Endodermal cell (in vitro differentiated cells): ENCODE results near the gene TOMM22. TPM values are rescaled to one million over a fixed set of nuclear protein-coding genes. Genes with fewer than 3 reads are reported as not detected.

Experiments used
- DNase-seq: peaks from one replicate; pipeline ENCODE4 v3.0.0-alpha.2; 2017
- H3K27ac ChIP-seq: 2 replicates; pipeline ENCODE4 v1.5.1; 2013; ENCODE audit warnings: mild to moderate bottlenecking, low read depth, low read length, moderate library complexity
- H3K27me3 ChIP-seq: 2 replicates; pipeline ENCODE4 v1.6.1; 2013; ENCODE audit warnings: mild to moderate bottlenecking, low read length, moderate library complexity; ENCODE audit not compliant: insufficient read depth, control insufficient read depth, poor library complexity, severe bottlenecking
- H3K36me3 ChIP-seq: 2 replicates; pipeline ENCODE4 v1.7.0; 2013; ENCODE audit warnings: mild to moderate bottlenecking, low read length, moderate library complexity; ENCODE audit not compliant: control insufficient read depth, insufficient read depth
- H3K4me1 ChIP-seq: one replicate; pipeline ENCODE4 v1.7.0; 2013; ENCODE audit warnings: low read length; ENCODE audit not compliant: control insufficient read depth, insufficient read depth
- H3K4me3 ChIP-seq: 2 replicates; pipeline ENCODE4 v1.5.1; 2013; ENCODE audit warnings: mild to moderate bottlenecking, low read length, moderate library complexity
- H3K9ac ChIP-seq: 2 replicates; pipeline ENCODE4 v1.6.1; 2013; ENCODE audit warnings: mild to moderate bottlenecking, low read length, moderate library complexity; ENCODE audit not compliant: poor library complexity, severe bottlenecking; ENCODE audit errors: extremely low read depth
- H3K9me3 ChIP-seq: 2 replicates; pipeline ENCODE4 v1.6.1; 2013; ENCODE audit warnings: mild to moderate bottlenecking, low read length, moderate library complexity; ENCODE audit not compliant: control insufficient read depth
- H3K27ac Mint-ChIP-seq: 2 replicates; pipeline ENCODE4 v1.8.0; 2020; ENCODE audit warnings: mixed read lengths
- H3K27me3 Mint-ChIP-seq: 2 replicates; pipeline ENCODE4 v1.8.0; 2021; ENCODE audit warnings: mild to moderate bottlenecking, mixed read lengths; ENCODE audit not compliant: insufficient read depth
- H3K36me3 Mint-ChIP-seq: 2 replicates; pipeline ENCODE4 v1.8.0; 2020; ENCODE audit warnings: low read depth, mixed read lengths
- H3K4me1 Mint-ChIP-seq: 2 replicates; pipeline ENCODE4 v1.8.0; 2020; ENCODE audit warnings: mixed read lengths
- H3K4me3 Mint-ChIP-seq: 2 replicates; pipeline ENCODE4 v1.8.0; 2020; ENCODE audit warnings: mild to moderate bottlenecking, moderate library complexity, mixed read lengths
- H3K9me3 Mint-ChIP-seq: 2 replicates; pipeline ENCODE4 v1.8.0; 2020; ENCODE audit warnings: mild to moderate bottlenecking, mixed read lengths
- WGBS, 2 experiments: methylation state at CpG; one replicate each; pipeline versions ENCODE4 v1.1.5 to v1.1.7; 2013; ENCODE audit warnings: missing lambda C conversion rate in 2 of 2, mixed read lengths in 1 of 2; ENCODE audit not compliant: insufficient coverage in 1 of 2, insufficient read length in 1 of 2; 5-methylcytosine and 5-hydroxymethylcytosine counted together
- total RNA-seq, 2 donors: library from RNA; stranded (reverse); fragmentation: NEBNext Ultra II Directional in 1 of 2; extraction: Animal tissue kit (Norgen Biotek cat#: 25700) in 1 of 2; gene quantifications; 2 replicates in 1 of 2; 3 replicates in 1 of 2; pipeline ENCODE4 v1.2.1, GENCODE V29; 2021
- TF ChIP-seq, protein P1 (sequence below): fragments of 200-600 bp; sonication (generic); conservative IDR thresholded peaks from 2 replicates; pipeline ENCODE4 v1.5.0; 2021; ENCODE audit warnings: antibody characterized with exemption, mild to moderate bottlenecking

The TOMM22 gene
- total RNA-seq, 2 donors from 2014 or later, result 114 to 119 TPM

DNA sequence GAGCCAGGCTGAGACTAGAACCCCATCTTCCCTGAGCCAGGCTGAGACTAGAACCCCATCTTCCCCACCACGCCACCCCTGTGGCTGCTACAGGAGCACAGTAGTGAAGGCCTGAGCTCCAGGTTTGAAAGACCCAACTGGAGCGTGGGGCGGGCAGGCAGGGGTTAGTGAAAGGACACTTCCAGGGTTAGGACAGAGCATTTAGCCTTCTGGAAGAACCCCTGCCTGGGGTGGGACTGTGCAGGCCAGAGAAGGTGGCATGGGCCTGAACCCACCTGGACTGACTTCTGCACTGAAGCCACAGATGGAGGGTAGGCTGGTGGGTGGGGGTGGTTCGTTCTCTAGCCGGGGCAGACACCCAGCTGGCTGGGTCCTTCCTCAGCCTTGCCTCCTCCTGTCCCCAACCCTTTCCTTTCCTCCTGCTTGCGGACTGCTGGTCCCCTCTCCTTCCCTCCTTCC is 50.0 kb downstream of the TOMM22 start:
- no peak overlapping the region for H3K4me3 ChIP-seq
- WGBS, 2 experiments, result 92 to 95% methylated on average over 4 to 6 of the region's 6 CpGs
- no peaks in the 10 kb centered on the region for H3K4me1 ChIP-seq
- Mint-ChIP-seq H3K9me3 (no peaks in the 10 kb centered on the region), H3K27ac (no peak overlapping the region), H3K36me3 (peaks cover 34% of the 10 kb centered on the region), H3K4me3 (no peak overlapping the region), H3K27me3 (no peaks in the 10 kb centered on the region), H3K4me1 (no peaks in the 10 kb centered on the region)
- TF ChIP-seq, protein P1, sequence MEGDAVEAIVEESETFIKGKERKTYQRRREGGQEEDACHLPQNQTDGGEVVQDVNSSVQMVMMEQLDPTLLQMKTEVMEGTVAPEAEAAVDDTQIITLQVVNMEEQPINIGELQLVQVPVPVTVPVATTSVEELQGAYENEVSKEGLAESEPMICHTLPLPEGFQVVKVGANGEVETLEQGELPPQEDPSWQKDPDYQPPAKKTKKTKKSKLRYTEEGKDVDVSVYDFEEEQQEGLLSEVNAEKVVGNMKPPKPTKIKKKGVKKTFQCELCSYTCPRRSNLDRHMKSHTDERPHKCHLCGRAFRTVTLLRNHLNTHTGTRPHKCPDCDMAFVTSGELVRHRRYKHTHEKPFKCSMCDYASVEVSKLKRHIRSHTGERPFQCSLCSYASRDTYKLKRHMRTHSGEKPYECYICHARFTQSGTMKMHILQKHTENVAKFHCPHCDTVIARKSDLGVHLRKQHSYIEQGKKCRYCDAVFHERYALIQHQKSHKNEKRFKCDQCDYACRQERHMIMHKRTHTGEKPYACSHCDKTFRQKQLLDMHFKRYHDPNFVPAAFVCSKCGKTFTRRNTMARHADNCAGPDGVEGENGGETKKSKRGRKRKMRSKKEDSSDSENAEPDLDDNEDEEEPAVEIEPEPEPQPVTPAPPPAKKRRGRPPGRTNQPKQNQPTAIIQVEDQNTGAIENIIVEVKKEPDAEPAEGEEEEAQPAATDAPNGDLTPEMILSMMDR, result no peak
- no peaks in the 10 kb centered on the region for H3K27me3 ChIP-seq
- H3K36me3 ChIP-seq, result peaks cover 89% of the 10 kb centered on the region
- H3K9me3 ChIP-seq, result no peaks in the 10 kb centered on the region
- DNase-seq, result no peak
- H3K27ac ChIP-seq, result no peak overlapping the region
- H3K9ac ChIP-seq, result no peak overlapping the region

DNA sequence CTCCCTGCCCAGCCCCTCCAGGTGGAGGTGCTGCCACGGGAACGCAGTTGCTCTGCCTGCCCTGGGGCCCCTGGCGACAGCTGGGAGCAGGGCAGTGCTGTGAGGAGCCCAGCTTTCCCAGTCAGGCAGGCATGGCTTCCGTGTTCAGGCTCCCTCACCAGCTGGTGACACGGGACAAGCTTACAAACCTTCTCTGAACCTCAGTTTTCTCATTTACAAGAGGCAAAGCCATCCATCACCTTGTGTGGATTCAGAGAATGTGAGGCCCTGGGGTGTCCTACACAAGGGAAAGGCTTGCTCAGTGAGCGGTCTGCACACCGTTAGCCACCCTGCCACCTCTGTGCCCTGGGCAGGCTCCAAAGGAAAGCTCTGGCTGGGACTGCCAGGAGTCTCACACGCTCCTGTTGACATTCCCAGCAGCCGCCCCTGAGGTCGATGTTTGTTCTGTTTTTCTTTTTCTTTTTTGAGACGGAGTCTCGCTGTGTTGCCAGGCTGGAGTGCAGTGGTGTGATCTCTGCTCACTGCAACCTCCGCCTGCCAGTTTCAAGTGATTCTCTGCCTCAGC is 50.6 kb downstream of the TOMM22 start:
- TF ChIP-seq, protein P1, result no peak

DNA sequence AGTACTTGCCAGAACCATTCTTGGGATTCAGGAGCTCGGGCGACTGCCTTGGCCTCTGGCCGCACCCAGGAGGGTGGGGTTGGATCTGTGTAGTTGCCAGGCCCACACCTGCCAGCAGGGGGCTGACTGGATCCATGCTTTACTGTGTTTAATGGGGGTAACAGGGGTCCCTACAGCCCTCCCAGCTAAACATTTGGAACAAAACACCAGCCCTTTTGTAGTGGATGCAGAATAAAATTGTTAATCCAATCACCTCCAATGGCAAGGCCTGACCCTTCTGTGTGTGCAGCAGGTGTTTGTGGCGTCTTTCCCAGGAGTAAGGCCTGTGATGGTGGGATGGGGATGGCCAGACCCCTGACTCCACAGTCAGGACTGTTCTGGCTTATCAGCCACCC is 51.6 kb downstream of the TOMM22 start:
- Mint-ChIP-seq H3K36me3 (peaks cover 37% of the 10 kb centered on the region), H3K4me3 (no peak overlapping the region), H3K27me3 (no peaks in the 10 kb centered on the region), H3K27ac (no peak overlapping the region), H3K4me1 (no peaks in the 10 kb centered on the region), H3K9me3 (no peaks in the 10 kb centered on the region)
- peak overlapping the region; percentile 29 for H3K27ac ChIP-seq
- no peak overlapping the region for H3K9ac ChIP-seq
- DNase-seq, result peak; percentile 86
- 89% methylated on average over 4 of the region's 4 CpGs for WGBS, 2 experiments
- TF ChIP-seq, protein P1, result peak; percentile 88
- H3K4me1 ChIP-seq, result no peaks in the 10 kb centered on the region
- no peak overlapping the region for H3K4me3 ChIP-seq
- H3K36me3 ChIP-seq, result peaks cover 83% of the 10 kb centered on the region
- no peaks in the 10 kb centered on the region for H3K27me3 ChIP-seq
- no peaks in the 10 kb centered on the region for H3K9me3 ChIP-seq

More for the DNA sequence above, 50.6 kb downstream of the TOMM22 start:
- Mint-ChIP-seq H3K36me3 (peaks cover 33% of the 10 kb centered on the region), H3K27ac (no peak overlapping the region), H3K27me3 (no peaks in the 10 kb centered on the region), H3K9me3 (no peaks in the 10 kb centered on the region), H3K4me1 (no peaks in the 10 kb centered on the region), H3K4me3 (no peak overlapping the region)
- Histone ChIP-seq H3K36me3 (peaks cover 85% of the 10 kb centered on the region), H3K9me3 (no peaks in the 10 kb centered on the region), H3K27ac (peak overlapping the region; percentile 58), H3K4me3 (no peak overlapping the region), H3K4me1 (no peaks in the 10 kb centered on the region), H3K27me3 (no peaks in the 10 kb centered on the region), H3K9ac (no peak overlapping the region)
- 76 to 90% methylated on average over 10 to 13 of the region's 13 CpGs for WGBS, 2 experiments
- no peak for DNase-seq
